ENCODE data around the gene ERBIN.

- no peak for TF ChIP-seq TAF1 (IDR thresholded peaks at IDR 0.05; ENCODE audit: low read depth, low read length)
- no peak for TF ChIP-seq POLR2A (IDR thresholded peaks at IDR 0.05; ENCODE audit: low read depth, low read length)
- TF ChIP-seq POU2F2 (IDR thresholded peaks at IDR 0.05; ENCODE audit: low read depth, low read length): no peak
- no peak for TF ChIP-seq POLR2AphosphoS5 (IDR thresholded peaks at IDR 0.05; ENCODE audit: low read depth, low read length)
Observed at GRCh38 chr5:65903581-65903980, 22.8 kb upstream of the ERBIN start.
